NB4 (cell line): ENCODE measurements around the gene CLEC16A.

Experiments
- POLR2A ChIP-seq: IDR thresholded peaks from 2 replicates; pipeline ENCODE4 v1.6.1; 2011; ENCODE audit warnings: mild to moderate bottlenecking; ENCODE audit not compliant: insufficient read length; ENCODE audit errors: extremely low read depth
- TF ChIP-seq, protein P1 (sequence below): IDR thresholded peaks from one replicate; pipeline ENCODE4 v1.5.1; 2012; ENCODE audit warnings: low read depth, low read length
- TF ChIP-seq, protein P2 (sequence below): IDR thresholded peaks from 2 replicates; pipeline ENCODE4 v1.6.1; 2011; ENCODE audit warnings: low read depth, low read length

DNA sequence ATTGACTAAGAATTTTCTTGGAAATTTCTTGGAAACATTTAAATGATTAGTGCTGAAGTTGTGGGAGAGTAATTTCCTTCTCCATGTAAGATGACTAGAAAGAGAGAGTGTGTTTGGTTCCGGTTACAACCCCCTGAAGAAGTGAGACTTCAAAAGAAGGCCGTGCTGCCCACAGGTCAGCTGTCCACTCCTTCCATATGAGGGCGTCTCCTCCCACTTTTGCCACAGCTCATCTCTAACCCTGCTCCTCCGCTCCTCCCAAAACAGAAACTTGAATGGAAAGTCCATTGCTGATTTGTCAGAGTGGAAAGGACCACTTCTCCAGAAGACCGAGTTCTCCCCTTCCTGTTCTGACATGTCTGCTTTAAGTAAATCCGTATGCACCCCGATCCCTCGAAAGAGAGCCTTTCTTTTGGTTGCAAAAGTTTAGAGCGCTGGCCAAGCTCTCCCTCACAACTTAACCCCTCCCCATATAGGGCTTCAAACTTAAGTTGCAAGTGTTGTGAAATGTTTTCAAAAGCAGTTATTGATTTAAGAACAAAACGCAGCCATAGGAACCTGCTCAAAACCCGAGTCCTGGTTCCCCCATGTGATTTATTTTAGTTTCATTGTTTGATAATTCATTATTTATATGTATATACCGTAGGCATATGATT, 182.2 kb downstream of the CLEC16A start:
- TF ChIP-seq, protein P1, sequence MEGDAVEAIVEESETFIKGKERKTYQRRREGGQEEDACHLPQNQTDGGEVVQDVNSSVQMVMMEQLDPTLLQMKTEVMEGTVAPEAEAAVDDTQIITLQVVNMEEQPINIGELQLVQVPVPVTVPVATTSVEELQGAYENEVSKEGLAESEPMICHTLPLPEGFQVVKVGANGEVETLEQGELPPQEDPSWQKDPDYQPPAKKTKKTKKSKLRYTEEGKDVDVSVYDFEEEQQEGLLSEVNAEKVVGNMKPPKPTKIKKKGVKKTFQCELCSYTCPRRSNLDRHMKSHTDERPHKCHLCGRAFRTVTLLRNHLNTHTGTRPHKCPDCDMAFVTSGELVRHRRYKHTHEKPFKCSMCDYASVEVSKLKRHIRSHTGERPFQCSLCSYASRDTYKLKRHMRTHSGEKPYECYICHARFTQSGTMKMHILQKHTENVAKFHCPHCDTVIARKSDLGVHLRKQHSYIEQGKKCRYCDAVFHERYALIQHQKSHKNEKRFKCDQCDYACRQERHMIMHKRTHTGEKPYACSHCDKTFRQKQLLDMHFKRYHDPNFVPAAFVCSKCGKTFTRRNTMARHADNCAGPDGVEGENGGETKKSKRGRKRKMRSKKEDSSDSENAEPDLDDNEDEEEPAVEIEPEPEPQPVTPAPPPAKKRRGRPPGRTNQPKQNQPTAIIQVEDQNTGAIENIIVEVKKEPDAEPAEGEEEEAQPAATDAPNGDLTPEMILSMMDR: no peak
- TF ChIP-seq, protein P2, sequence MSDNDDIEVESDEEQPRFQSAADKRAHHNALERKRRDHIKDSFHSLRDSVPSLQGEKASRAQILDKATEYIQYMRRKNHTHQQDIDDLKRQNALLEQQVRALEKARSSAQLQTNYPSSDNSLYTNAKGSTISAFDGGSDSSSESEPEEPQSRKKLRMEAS: no peak
- no peak for TF ChIP-seq POLR2A
